CD4-positive, alpha-beta T cell treated with Interleukin-6 at 100 ng/mL for 8 hours (primary cell): ENCODE measurements around the gene MMP23B.
"Not testable (repeated sequence)": the region's sequence is repeated elsewhere in the genome, so short reads cannot be mapped to it uniquely, and the experiment has no call there.

ENCODE experiments used
- DNase-seq: peaks from one replicate; pipeline ENCODE4 v3.0.0-alpha.2; 2020; ENCODE audit warnings: mixed read lengths, low spot score

The MMP23B gene

DNA sequence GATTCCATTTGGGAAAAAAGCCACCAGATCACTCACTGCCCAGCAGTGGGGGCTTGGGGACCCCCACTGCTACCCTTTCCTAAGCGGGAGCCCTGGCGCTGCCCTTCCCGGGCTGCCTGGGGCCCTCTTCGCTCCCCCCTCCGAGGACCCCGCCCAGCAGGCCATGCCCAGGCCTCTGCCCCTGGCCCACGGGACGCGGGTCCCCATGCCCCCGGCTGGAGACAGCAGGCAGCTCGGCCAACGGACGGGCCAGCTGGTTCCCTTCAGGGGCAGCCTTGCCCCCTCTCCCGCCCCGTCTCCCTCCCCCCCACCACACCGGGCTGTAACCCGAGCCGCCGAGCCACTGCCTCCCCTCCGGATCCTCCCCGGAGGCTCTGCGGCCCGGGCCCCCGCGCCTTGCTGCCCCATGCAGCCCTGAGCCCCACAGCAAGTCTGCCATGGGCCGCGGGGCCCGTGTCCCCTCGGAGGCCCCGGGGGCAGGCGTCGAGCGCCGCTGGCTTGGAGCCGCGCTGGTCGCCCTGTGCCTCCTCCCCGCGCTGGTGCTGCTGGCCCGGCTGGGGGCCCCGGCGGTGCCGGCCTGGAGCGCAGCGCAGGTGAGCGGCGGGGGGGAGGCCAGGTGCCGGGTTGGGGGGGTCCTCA is at the start of gene MMP23B:
TSS of gene MMP23B (plus strand) at position 392 of the 639 bp plus-strand sequence. CDS start at position 438, 46 bp downstream.
- no peak for DNase-seq

DNA sequence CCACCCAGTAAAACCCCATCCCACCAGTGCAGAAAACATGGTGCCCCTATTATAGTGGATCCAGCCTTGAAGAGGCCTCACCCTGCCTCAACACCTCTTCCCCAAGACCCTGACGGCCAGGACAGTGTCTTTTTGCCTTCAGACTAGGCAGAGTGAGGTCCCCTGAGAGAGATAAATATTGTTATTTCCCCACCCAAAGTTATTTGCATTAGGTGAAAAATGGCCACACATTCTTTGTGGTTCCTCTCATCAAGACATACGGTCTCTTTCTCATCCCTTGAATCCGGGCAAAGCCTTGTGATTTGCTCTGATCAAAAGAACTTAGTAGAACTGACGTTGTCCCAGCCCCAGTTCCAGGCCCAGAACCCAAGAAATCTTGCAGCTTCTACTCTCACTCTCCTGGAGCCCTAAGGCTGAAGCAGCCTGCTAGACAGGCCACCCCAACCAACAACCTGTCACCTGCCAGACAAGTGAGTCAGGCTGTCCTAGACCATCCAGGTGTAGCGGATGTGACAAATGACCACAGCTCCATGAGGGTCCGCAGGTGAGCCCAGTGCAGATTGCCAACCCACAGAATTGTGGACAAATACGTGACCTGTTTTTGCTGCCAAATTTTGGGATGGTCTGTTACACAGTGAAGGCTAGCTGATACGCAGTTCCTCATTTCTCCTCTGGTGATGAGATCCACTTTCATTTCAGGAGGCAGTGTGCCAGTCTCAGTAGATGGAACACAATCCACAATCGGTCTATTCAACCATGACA is 49.2 kb upstream of the MMP23B start:
- DNase-seq: no peak

DNA sequence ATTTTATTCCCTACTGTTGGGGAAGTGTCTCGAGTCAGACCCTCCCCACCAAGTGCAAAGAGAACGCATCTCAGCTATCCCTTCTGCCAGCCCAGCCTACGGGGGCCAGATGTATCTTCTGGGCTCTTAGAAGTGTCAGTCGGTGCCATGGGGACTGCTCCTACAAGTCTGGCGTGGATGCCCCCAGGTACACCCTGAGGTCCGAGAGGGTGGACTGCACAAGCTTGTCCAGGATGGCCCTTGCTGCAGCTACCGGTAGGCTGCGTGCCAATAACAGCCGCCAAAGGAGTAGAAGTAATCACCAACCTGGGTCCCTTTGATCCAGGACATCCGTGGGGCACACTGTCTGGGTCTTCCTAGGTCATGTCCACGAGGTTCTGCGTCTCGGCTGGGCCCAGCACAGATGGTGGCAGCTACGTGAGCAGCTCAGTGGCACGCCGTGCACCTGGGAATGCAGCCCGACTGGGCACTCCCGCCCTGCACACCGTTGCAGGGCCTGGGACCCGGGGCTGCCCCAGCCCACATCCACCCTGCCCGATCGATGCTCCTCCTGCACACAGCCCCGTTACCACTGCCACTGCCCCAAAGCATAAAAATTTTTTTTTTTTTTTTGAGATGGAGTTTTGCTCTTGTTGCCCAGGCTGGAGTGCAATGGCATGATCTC is 48.5 kb upstream of the MMP23B start:
- no peak for DNase-seq

DNA sequence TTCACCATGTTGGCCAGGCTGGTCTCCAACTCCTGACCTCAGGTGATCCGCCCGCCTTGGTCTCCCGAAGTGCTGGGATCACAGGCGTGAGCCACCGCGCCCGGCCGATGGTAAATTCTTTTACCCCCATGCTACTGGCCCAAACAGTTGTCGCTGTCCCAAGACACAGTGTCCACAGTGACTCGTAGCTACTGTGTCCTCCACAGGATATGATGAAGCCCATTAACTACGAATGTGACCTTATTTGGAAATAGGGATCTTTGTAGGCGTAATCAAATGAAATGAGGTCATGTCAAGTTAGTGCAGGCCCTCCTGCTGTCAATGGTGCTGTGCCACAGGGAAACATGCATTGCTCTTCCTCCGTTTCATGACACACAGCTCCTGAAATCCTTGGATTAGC is 40.5 kb upstream of the MMP23B start:
- no peak for DNase-seq

DNA sequence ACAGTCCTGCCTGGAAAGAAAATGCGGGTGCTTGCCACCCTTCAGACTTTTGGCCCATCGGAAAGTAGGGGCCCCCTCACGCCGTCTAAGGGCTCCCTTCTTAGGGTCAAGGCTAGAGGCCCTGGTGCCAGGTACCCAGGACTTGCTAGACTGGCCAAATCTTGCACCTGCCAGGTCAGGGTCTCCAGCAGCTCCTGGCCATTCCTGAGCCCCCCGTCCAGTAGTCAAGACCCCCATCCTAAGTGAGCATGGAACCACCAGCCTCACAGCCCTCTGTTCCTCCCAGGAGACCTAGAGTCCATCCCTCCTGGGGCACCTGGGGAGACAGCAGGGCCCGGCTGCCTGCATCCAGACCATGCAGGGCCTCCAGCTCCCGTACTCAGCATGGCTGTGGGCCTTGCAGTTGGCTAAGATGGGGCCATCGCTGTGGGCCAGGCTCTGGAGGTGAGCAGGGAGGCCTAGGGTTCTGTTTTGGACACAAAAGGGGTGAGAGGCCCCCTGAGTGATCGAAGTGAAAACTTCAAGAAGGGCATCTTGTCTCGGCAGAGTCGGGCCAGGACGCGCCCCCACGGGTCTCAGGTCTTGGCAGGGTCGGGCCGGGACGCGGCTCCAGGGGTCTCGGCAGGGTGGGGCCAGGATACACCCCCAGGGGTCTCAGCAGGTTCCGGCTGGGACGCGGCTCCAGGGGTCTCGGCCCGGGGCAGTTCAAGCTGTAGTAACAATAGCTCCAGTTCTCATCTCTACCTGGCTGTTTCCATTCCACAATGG is 38.0 kb upstream of the MMP23B start:
- no peak for DNase-seq

DNA sequence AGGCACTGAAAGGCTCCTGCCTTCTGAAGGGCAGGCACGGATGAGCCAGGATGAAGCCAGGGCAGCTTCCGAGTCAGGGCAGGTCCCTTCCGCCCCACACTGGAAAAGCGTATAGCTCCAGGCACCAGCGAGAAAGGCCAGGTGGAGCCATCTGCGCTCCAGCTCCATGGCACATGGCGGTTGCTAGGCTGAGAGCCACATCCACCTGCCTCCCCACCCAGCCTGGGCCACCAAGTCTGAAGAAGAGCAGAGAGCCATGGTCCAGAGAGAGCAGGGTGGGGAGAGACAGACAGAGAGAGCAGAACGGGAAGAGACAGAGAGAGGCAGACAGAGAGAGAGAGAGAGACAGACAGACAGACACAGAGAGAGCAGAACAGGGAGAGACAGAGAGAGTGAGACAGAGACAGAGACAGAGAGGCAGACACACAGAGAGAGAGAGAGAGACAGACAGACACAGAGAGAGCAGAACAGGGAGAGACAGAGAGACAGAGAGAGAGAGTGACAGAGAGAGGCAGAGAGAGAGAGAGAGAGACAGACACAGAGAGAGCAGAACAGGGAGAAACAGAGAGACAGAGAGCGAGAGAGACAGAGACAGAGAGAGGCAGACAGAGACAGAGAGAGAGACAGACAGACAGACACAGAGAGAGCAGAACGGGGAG is 37.2 kb upstream of the MMP23B start:
- DNase-seq: no peak

DNA sequence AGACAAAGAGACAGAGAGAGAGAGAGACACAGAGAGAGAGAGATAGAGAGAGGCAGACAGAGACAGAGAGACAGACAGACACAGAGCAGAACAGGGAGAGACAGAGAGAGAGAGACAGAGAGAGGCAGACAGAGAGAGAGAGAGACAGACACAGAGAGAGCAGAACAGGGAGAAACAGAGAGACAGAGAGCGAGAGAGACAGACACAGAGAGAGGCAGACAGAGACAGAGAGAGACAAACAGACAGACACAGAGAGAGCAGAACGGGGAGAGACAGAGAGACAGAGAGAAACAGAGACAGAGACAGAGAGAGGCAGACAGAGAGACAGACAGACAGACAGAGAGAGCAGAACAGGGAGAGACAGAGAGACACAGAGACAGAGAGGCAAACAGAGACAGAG is 36.6 kb upstream of the MMP23B start:
- not testable (repeated sequence) for DNase-seq

DNA sequence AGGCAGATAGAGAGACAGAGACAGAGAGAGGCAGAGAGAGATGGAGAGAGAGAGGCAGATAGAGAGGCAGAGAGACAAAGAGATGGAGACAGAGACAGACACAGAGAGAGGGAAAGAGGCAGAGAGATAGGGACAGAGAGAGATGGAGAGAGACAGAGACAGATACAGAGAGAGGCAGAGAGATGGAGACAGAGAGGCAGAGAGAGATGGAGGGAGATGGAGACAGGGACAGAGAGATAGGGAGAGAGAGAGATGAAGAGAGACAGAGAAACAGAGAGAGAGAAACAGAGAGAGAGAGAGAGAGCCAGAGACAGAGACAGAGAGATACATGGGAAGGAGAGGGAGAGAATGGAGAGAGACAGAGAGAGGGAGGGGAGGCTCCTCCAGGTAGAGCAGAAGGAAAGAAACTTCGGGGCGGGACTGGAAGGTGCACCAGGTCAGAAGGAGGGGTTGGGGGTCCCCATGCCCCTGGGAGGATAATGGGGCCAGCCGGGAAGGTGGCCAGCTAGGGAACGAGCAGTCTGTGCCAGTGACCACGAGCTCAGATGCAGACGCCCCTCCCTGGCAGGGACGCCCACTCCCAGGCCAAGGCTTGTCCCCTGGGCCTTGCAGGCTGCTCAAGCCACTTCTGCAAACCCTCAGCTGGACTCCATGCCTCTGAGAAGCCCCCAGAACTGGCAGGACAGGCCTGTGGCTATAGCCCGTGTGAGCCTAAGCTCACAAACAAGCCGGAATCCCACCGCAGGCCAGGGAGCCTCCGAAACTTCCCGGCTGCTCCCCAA is 35.3 kb upstream of the MMP23B start:
- DNase-seq: no peak

DNA sequence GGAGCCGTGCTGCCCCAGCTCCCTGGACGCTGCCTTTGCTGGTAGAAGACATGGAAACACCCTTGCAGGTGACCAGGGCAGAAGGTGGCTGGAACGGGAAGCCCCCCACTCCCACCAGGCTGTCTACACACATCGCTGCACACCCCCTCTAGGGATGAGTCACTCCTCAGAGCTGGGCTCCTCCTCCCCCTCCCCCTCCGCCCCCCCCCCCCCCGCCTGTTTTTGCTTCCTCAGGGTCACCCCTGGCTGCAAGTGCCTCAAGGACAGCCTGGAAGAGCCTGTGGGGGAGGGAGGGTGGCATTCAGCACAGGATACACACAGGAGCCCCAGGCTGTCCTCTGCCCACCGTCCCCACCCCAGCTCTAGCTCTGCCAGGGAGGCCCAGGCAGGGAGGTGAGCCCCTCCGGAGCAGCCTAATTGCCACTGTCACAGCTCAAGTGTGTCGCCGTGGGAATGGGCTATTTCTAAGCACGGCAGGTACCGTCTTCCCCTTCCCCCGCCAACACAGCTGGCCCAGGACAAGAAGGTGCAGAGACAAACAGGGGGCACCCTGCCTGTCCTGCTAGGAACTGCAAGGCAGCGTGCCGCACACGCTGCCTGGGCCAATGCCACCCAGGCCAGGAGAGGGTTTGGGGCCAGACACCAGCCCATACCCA is 34.6 kb upstream of the MMP23B start:
- no peak for DNase-seq

DNA sequence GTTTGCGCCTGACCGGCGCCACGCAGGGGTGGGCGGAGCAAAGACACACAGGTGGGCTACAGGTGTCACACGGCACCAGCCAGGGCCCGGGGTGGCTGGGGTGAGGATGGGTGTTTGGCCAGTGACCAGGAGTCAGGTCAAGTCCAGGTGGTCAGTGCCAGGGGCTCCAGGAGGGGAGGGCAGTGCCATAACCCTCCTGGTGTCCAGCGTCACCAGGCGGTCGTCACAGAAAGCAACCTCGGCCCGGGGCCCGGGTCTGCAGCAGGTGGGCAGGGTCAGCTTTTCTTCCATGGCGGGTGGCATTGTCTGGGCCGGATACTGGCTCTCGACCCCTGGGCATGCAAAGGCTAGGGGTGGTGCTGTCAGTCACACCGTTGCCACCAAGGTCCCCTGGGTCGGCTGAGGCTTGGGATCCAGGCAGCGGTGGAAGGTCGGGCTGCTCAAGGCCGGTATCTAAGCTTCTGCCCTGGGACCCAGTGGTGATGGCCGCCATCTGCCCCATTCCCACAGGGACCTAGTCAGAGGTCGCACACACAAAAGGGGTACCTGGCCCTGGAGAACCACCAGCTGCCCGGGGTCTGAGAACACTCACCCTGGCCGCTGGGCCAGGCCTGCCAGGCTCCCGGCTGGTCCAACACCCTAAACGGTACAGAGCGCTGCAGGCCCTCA is 33.8 kb upstream of the MMP23B start:
- DNase-seq: no peak

DNA sequence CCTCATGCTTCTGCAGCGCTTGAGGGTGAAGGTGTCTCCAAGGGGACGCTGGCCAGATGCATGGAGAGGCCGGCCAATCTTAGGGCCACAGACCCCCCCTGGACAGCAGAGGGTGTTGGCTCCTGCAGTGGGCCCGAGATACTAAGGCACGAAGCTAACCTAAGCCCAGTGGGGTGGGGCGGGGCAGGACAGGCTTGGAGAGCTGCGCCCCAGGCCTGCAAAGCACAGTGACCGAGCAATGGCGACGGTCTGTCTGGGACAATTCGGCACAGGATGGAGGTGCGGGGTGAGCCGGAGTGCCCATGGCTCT is 33.3 kb upstream of the MMP23B start:
- no peak for DNase-seq

DNA sequence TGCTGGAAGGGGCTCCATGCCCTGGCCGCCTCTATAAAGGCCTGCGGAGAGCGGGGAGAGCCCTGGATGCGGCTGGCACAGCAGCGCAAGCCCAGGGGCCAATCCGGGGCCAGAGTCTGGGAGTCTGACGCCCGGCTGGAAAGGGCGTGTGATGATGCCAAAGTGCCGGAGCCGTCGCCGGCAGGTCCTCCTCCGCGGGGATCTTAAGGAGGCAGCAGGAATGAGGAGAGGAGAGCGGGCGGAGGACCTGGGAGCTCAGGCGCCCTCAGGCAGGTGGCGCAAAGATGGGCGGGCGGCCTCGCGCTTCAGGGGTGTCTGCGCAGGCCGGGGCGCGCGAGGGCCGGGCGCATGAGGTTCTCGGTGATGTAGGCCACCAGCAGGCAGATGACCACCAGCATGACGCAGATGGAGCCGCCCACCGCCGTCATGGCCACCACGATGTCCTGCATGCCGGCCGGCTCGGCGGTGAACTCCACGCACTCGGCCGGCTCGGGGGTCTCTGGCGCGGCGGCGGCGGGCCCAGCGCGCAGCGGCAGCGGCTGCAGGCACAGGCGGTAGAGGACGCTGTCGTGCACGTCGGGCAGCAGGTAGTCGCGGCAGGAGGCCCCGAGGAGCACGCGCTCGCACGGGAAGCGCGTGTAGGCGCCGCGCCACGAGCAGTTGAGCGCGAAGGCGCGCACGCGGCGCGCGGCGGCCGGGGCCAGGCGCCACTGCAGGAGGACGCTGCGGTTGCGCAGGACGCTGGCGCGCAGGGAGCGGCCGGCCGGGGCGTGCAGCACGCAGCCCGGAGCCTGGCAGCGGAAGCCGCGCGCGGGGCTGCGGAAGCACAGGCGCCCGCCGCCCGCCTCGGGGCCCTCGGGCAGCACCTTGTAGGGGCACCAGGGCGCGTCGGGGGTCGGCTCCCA is 32.7 kb upstream of the MMP23B start:
- no peak for DNase-seq

DNA sequence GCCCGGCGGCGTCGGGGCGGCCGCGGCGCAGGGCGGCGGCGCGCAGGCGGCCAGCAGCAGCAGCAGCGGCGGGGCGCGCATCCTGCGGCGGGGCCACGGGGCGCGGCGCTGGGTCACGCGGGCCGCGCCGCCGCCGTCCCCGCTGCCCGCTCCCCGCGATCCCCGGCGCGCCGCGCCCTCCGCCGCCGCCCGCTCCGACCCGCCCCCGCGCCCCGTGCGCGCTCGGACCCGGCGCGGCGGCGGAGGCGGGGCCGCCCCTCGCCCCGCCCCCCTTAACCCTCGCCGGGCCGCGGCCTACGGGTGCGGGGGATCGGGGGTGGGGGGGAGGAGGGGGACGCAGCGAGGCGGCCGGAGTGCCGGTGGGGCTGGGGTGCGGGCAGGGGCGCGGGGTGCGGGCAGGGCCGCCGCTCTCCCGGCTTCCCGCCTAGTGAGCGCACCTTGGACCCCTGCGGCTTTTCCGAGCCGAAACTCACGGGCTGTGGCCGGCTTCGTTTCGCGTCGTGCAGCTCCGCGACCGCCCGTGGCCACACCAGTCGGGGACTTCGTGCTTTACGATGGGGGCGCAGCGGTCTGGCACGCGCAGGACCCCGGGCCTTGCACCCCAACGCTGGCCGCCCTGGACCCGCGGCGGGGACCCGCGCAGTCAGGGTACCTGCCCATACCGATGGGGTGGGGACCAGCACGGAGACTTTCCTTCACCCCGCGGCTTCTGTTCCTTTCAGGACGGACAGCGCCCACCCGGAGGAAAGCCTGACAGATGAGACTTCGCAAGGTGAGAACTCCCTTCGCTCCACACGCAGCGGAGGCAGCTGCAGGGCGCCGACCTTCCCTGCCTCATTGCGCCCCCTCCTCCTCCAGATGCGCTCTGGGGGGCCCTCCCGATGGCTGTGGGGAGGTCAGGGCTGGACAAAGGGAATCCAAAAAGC is 31.8 kb upstream of the MMP23B start, which contains the start of gene FNDC10:
TSS of gene FNDC10 (minus strand) at position 201 of the 926 bp plus-strand sequence. CDS start at position 81, 120 bp downstream.
- DNase-seq: no peak

DNA sequence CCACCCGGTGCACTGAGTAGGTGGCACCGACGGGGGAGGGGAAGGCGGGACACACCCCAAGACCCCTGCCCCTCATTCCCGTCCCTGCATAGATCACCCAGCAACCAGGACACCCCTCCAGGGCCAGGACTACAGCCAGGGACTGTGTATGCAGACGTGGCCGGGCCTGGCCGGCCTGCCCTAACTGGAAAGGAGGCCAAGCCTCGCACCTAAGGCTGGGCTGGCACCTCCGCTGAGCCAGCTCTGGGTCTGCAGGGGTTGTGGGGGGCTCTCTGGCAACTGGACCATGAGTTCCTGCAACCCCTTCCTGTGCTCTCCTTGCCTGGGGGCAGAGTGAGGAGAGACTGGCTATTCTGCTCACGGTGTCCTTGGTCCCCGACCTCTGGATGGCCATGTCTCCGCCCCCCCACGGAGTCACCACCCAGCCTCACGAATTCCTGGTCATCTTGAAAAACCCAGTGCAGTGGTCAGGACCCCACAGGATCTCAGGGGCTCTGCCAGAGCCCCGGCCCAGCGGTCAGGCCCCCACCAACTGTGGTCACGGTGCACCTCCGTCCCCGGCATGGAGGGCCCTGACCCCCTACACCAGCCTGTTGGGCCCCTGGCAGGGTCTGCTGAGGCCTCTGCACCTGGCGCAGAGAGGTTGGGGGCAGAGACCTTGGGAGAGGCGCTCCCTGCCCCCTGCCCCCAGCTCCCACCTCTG is 31.0 kb upstream of the MMP23B start:
- no peak for DNase-seq

DNA sequence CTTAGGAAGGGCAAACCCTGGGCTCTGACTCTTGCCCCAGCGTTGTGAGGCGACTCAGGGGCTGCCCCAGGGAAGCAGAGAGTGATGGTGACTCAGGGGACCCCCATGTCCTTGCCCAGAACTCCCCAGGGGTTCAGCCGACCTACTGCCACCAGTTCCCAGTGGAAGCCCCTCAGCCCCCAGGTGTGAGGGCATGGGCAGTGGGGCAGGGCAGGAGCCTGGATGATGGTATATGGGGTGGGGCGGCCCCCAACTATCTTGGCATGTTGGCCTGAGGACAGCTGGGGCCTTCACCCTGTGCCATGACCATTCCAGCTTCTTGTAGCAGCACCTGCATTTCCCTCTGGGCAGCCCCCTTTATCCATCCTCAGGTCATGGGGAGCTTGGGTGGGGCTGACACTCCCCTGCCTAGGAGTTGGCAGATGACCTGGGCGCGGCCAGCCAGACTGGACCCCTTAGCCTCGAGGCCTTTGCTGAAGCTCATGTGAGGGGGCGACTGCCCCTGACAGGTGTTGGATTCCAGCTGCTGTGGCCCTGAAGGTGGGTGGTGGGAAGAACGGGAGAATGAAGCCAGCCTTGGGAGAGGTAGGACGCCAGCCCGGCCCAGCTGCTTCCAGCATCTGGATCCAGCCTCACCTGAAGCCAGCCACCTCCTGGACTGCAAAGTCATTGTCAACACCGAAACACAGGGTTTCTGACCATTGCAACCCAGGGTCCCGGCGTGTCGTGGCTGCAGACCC is 30.2 kb upstream of the MMP23B start:
- no peak for DNase-seq

DNA sequence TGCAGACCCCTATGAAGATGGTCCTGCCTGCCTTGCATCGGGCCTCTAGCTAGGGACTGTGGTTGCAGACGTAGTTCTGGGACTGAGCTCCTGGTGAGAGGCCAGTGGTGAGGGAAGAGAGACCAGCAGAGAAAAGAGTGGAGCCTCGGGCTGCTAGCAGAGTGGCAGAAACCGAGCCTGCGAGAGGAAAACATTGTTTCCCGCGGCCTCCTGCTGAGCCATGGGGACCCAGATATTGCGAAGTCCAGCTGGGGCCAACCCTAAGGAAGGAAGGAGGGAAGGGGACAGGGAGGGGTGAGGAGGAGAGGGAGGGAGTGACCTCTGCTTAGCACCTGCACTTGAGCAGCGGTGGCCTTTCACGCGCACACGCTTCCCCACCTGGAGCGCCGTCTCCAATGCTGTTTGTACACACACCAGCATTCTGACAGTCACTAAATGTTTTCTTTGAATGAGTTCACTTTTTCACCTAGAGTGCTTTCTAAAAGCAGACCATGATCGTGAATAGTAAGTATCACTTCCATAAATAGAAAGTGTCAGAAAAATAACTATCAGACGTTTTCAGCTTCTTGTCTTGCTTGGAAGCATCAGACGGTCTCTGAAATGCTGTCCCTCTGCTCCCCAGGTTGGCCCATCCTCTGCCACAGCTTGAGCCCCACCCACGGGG is 29.5 kb upstream of the MMP23B start:
- DNase-seq: no peak
